ENCODE results near the gene ATG4A.

ATG4A gene

DNA sequence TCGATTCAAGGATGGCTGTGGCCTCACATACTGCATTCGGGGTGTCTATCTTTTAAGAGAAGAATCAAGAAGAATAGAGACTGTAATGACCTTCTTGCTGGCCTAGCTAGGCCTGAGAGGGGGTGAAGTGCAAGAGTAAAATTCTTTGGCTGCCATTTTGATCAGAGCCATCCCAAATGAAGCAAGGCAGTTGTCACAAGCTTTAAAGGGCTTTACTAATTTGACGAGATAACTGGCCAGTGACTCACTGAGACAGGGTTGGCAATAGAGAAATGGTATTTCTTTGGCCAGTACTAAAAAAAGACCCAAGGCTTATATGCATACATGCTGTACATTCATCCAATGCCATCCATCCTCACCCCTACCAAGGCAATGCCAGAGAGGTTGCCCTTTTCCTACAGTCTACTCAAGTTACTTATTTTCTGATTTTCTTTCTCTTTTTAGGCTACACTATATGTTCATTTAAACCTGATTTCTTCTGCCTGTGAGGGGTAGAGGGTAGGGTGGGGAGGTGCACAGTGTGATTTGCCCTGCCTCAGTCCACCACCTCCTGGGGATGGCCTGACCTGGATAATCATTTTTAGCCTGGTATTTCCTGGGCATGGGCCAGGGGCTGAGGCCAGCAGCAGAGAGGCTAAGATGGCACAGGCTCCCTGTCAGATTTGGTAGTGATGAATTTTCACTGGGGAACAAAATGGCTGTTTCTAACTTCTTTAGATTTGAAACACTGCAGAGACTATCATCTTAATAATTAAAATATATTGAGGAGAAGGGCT is 32.2 kb downstream of the ATG4A start:
- DNase-seq = no peak

DNA sequence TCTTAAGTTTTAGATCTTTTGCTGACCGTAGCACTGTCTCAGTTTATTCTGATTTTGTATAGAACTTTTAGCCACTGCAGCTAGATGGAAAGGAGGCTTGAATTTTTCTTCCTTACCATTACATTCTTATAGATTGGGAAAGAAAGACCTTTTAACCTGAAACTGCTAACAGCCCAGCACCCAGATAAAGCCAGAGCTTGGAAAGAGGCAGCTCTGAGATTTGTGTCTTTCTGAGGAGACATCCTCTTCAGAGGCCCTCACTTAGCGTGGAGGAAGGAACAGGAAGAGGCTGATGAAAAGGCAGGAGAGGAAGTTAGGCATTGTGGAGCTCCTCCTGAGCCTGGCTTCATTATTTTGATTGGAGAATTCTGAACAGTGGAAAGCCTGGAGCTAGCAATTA is 35.1 kb downstream of the ATG4A start:
- no peak for DNase-seq

DNA sequence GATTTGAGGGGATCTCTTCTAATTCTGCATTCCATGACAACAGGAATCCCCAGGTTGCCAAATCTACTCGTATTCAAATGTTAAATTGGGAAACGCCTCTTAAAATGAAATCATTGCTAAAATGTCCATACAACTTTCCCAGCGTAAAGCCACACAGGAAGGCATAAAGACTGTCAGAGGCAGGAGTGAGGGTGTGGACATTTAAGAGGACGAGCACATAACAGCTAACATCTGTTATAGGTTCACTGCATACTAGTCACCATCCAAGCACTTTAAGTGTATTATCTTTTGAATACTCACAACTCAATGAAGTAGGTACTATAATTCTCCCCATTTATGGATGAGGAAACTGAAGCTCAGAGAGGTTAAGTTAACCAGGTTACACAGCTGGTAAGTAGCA is 35.6 kb downstream of the ATG4A start:
- no peak for DNase-seq

DNA sequence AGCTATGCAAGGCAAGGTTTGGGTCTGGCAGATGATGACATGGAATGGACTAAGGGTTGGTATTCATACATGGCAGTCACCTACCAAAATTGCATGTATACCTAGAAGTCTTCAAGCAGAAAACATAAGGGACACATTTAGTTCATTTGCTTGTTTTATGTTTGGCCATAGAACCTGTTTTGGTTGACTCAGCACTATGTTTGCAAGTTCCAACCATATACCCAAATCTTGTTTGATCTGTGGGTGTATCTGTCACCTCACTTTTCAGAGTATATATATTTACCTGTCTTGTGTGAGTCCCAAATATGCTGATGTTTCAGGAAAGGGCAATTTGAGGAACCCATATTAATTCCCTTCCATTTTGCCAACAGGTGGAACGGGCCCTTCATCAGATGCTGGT is 39.3 kb downstream of the ATG4A start:
- DNase-seq = no peak

DNA sequence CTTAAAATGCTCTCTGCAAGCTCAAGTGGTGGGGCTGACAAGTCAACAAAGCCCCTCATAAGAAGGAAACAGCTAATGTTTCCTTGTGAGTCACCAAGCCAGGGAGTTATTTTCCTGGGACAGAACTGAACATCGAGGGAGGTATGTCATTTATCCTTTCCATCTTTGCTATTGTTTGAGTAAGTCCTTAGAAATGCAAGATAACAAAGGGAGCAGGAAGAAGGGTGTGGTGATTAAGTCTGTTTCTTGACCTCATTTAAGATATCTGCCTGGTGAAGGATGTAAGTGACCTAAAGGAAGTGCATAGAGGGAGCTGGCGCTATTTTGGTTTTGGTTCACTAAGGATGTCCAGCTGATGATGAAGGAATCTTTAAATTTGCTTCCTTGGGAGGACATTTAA is 39.9 kb downstream of the ATG4A start:
- no peak for DNase-seq

DNA sequence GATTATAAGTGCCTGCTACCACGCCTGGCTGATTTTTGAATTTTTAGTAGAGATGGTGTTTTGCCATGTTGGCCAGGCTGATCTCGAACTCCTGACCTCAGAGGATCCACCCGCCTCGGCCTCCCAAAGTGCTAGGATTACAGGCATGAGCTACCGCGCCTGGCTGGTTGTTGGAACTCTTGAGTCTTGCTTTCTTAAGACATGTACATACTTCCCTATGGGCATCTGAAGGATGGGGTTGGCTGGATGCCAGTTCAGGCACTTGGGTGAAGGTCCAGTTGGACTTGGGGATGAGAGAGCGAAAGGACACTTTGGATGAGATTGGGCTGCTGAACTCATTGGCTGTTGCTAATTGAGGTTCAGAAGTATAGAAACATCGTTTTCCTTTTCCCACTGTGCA is 40.5 kb downstream of the ATG4A start:
- no peak for DNase-seq

DNA sequence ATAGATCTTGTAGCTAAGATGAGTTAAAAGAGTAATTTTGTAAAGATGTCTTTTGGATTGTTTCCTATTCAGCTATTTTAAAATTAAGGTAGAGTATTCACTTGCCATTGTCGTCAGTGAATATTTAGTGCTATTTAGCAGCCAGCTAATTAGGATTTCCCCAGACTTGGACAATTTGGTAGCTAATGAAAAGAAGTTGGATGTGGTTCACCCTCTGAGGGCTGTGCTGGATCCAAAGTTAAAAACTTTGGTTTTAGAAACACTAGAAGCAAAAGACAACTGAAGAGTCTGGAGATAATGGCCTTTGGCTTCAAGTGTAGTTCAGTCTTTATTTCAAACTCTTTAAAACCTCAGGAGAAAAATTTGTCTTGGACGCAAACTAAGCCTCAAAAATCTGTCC is 41.3 kb downstream of the ATG4A start:
- peak in 1 of 2 donors; percentile 2 for DNase-seq

DNA sequence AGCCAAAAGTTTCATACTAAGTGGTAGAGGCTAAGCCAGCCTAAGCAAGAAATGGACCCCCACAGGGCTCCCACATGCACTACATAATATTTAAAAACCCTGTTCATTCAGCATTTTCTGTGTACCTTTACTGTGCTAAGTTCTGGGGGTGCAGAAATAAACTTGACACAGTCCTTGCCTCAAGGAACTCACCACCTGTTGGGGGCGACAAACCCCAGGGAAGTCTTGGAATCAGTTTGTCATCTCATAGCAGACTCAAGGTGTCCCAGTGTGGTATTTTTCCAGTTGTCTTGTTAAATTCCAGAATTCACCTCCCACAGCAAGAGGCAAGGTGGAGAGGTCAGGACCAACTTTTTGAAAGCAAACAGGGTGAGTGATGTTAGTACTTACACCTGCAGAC is 43.1 kb downstream of the ATG4A start:
- no peak for DNase-seq

DNA sequence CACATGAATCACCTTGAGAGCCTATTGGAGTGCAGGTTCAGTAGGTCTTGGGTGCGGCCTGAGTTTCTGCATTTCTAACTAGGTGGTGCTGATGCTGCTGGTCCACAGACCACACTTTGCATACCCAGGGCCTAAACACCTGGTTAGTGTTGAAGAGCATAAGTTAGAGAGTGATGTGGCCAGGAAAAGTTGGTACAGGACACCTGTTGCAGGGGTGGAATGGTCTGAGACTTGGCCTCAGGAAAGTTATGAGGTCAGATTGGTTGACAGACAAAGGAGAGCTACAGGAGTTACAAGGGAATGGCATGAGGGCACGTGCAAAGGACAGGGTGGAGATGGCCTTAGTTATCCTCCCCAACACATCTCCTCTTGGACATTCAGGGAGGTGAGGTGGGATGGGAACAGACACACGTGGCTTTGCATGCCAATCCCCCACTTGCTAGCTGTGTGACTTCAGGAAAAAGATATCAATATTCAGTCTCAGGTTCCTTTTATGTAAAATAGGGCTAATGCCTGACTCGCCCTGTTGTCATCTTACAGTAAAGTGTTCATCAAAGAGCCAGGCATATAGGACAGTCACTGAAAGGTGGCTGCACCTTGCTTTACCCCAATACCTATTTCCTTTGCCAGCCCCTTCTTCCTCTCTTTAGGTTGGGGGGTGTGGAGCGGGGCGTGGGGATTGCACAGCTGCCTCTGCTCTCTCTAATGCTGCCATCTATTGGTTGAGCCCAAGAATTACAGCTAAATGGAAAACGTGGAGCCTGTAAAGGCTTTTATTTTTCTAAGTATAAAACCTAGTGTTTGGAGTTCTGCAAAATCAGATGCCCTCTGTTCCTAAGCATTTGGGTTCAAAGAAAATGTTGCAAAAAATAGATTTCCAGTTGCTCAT is 47.5 kb downstream of the ATG4A start:
- no peak for DNase-seq

DNA sequence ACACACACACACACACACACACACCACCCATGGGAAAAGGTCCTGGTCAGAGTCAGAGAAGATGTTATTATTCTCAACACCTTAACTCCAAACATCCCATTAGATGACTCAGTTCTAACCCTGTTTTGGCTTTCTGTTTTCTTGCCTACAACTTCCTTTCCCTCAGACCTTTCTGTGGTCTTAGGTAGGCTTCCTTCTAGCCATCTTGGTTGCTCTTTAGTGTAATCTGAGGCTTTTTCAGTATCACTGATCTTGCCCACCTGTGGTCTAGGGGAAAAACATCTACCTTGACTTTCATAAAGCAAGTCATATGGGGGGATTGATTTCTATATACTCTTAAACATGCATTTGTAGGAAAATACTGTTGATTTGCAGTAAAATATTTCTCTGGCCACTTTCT is 56.9 kb downstream of the ATG4A start:
- no peak for DNase-seq

DNA sequence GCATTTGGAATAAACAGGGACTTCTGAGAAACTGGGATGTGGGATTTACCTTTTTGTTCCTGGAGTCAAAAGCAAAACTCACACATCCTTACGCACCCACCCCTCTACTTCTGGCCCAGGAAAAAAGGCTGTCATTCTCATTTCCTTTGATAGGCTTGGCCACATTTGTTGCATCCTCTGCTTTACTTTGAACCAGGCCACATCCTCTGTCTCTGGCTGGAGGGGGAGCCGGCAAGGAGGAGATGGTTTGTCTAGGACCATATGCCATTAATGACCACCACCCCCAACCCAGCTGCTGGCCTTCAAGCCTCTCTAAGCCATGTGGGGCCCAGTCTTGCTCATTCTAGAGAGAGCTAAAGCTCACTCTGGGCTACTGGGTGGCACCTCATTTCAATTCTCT is 64.5 kb downstream of the ATG4A start:
- no peak for DNase-seq

DNA sequence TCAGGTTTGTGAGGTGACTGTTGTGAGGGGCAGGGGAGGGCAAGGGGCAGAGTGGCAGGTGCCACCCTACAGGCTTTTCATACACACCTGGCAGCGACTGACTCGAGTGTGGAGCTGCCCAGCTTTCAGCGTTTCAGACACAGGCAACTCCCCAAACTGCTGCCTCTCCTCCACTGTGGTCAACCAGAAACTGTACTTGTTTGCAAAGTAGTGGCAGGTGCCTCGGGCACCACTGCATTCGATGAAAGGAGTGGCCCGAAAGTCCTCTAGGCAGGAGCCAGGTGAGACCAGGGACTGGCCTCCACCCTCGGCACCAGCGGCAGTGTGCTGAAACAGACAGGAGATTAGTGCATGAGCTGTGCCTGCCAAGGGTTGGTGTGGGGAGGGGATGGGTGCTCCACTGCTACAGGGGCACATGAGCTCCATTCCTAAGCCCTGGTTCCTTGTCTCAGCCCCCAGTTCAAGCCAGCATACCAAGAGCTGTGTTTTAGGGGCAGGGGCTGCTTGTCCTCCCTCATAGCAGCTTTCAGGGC is 65.4 kb downstream of the ATG4A start:
- no peak for DNase-seq

DNA sequence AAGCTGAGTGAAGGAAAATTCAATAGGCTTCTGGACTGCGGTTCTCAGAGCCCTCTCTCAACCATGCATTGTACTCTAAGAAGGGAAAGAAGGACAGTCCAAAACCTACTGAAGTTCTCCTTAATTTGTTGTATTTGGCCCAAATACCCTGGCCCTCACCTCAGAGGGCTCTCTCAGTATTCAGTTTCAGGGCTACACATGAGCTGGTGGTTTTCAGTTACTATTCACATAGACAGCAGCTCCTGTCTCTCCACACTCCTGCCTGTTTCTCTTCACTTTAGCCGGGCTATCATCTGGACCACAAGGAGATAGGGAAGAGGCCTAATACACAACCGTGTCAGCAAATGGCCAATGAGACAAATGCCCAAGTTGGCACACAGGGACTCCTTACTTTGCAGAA is 66.0 kb downstream of the ATG4A start:
- DNase-seq = no peak

DNA sequence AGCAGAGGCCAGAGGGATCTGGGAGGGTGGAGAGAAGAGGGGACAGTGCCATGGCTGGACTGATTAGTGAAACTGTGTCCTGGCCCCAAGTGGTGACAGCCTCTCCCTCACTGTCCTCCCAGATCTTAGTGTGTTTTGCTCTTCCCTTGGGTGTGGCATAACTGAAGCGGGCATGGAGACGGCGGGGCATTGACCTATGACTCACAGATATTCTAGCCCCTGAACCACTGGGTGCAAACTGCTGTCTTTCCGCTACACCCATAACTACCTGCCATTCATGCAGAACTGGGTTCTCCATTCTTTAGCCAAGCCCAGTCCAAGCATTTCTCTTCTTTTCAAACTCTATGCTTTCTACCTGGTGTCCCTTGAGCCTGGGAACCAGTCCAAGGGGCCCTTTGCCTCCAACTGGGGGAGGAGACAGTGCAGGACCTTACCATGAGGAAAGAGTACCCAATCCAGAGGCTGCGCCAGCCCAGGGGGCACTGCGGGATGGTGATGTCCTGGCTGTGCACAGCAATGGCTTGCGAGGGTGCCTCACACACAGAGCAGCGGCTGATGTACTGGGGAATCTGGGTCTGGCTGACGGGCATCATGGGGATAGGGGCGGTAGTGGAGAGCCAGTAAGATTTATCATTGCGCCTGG is 67.6 kb downstream of the ATG4A start:
- no peak for DNase-seq

DNA sequence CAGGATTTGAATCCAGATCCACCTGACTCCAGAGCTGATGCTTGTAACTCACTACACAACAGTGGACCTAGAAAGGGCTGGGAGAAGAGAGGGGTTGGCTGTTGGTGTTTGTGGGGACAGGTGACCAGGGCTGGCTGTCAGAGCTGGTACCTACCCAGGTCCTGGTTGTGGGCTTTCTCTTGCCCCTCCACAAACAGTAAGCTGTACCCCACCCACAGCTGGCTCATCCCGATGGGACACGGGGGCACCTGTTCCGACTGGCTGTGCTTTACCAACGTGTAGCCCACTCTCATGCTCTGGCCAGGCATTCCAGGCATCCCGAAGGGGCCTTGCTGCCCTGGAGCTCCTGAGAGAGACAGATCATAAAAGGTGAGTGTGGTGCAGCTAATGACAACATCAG is 68.7 kb downstream of the ATG4A start:
- no peak for DNase-seq

DNA sequence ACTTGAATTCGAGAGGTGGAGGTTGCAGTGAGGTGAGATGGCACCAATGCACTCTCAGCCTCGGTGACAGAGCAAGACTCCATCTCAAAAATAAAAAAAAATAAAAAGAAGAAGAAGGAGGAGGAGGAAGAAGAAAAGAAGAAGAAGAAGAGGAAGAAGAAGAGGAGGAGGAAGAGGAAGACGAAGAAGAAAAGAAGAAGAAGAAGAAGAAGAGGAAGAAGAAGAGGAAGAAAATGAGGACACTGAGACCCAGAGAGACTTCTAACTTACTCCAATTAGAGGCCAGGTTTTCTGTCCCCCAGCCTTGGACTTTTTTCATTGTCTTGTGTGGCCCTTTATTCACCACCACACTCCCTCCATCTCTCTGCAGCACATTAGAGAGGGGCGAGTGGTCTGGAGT is 70.7 kb downstream of the ATG4A start:
- no peak for DNase-seq

DNA sequence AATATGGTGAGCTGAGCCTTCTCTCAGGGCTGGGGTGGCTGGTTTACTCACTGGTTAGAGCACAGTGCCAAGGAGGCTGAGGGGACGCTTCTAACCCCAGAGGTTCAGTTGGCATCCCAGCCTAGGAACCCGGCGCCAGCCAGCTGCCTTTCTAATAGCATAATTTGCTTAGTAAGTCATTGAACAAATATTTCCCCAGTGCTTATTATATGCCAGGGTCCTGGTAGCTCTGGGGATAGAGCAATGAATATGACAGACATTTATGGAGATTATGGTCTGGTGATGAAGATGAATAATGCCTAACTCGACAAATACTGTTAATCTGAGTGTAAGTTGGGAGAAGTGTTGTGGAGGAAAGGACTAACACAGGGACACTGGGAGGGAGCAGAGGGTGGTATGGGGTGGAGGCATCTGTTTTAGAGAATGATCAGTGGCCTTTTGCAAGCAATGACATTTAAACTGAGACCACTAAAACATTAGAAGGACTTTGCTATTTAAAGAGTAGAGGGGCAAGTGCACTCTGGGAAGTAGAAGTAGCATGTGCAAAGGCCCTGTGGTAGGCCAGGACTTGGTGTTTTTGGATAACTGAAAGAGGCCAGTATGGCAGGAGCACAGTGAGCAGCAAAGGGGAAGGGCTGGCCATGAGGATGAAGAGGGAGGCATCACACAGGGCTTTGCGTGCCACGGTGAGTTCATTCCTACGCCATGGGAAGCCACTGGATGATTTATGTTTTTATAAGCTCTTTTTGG is 71.9 kb downstream of the ATG4A start:
- DNase-seq = no peak

DNA sequence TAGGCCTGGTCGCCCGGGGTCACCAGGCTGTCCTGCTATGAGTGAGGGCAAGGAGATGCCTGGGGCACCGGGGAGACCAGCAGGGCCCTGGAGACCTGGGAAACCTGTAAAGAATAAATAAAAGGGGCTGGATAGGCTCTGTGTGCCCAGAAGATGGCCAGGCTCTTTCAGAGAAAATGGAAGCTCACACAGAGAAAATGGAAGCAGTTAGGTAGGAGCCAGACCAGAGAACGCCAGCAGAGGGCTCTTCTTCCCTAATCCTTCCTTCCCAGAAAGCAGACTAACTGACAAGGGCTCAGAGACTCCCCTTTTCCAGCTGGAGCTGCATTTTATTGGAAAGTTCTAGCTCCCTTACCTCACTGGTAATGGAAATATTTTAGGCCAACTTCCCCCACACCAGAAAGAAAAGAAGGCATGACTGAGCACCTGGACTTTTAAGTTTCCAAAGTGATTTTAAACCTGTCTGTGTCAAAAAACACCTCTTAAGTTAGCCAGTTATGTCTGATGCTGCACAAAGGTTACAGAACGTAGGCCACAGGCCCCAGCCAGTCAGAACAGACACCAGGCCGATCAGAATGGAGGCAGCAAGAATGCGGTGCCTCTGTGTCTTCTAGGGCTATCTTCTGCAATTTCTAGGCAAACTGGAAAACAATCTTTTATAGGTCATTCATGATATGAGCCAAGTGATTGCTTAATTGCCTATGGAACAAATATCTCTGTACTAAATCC is 74.0 kb downstream of the ATG4A start:
- no peak for DNase-seq

DNA sequence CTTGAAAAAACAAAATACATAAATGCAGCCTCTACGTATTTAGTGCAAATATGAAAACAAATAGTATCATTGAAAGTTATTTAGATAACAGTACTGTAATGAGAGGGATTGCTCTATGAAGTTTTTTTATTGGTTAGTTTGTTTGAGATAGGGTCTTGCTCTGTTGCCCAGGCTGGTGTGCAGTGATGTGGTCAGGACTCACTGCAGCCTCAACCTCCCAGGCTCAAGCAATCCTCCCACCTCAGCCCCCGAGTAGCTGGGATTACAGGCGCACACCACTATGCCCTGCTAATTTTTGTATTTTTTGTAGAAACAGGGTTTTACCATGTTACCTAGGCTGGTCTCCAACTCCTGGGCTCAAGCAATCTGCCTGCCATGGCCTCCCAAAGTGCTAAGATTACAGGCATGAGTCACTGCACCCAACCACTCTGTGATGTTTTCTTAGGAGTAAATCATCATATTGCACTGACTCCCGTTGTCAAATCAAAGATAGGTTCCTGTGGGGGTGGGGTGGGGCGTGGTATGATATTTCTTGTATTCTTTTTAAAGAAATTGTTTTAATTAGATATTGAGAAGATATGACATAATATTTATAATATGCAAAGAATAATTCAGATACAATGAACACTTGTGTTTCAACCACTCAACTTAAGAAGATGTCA is 75.8 kb downstream of the ATG4A start:
- DNase-seq = no peak

DNA sequence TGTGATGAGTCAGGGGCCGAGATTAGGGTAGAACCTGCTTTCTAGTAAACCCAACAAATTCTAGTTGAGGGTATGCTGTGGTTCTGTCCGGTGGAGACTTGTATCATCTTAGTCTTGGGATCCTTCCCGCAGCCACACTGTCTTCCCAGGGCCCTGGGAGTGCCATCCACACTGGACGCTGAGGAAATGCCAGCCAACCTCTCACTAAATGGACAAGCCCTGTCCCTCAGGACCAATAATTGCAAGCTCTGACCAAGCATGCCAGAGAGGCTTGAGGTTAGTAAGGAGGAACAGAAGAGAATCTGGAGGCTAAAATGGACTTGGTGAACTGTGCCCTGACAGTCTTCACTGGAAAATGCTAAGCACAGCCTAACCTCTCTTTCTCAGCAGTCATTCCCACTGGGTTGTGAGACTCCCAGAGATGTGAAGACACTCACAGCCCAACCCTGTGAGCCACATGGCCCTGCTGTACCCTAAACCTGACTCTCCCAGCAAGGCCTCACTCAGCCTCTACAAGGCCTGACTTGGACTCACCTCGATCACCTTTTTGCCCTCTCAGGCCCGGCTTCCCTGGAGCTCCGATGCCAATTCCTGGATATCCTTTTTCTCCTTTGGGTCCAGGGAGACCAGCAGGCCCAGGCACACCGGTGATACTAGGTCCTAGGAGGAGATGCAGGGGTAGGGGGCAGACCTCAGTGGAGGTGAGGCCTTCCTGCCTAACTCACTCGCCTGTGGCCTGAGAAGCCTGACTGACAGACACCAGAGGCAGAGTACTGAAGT is 77.6 kb downstream of the ATG4A start:
- no peak for DNase-seq

DNA sequence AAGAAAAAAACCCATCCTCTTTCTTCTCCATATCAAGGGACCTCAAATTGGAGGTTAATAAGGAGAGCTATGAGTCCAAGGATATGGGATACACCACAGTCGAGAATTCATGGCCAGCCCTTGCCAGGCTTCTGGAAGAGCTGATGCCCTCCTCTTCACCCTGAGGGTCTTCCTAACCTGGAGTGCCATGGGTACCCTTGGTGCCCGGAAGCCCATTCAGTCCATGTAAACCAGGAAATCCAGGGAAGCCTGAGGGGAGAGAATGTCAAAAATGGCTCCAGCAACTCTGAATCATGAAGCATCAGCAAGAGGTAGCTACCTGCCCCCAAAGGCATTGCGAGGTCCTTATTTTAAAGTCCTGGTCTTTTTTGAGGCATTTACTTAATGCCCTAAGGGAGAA is 78.2 kb downstream of the ATG4A start:
- DNase-seq = no peak

Data from hippocampal formation (tissue), 2 donors.